WI38 (cell line): ENCODE results near the gene MIGA1.
"Not testable (repeated sequence)": the region's sequence is repeated elsewhere in the genome, so short reads cannot be mapped to it uniquely, and the experiment has no call there.

Experiments used
- H3K4me3 ChIP-seq: 2 replicates; pipeline ENCODE4 v1.5.1; 2011; ENCODE audit warnings: low read depth, mild to moderate bottlenecking, control low read depth, low read length
- CTCF ChIP-seq: IDR thresholded peaks from 2 replicates; pipeline ENCODE4 v1.5.1; 2012; ENCODE audit warnings: low read depth, mild to moderate bottlenecking, control low read depth, low read length

The MIGA1 gene

GRCh38 chr1:77825131-77825709, 45.8 kb downstream of the MIGA1 start:
- no peak overlapping the region for H3K4me3 ChIP-seq
- no peak for TF ChIP-seq CTCF

GRCh38 chr1:77826851-77827250, 47.4 kb downstream of the MIGA1 start:
- H3K4me3 ChIP-seq = not testable (repeated sequence)

- TF ChIP-seq CTCF = no peak
- H3K4me3 ChIP-seq = no peak overlapping the region
These were observed 48.6 kb downstream of the MIGA1 start for GRCh38 chr1:77828098-77828497.

- no peak overlapping the region for H3K4me3 ChIP-seq
- no peak for TF ChIP-seq CTCF
These were observed 50.4 kb downstream of the MIGA1 start for GRCh38 chr1:77829851-77830250.

GRCh38 chr1:77830946-77831345, 51.5 kb downstream of the MIGA1 start:
- no peak overlapping the region for H3K4me3 ChIP-seq
- no peak for TF ChIP-seq CTCF

- no peak overlapping the region for H3K4me3 ChIP-seq
- no peak for TF ChIP-seq CTCF
These were observed 52.1 kb downstream of the MIGA1 start for GRCh38 chr1:77831566-77831965.

- no peak overlapping the region for H3K4me3 ChIP-seq
- no peak for TF ChIP-seq CTCF
These were observed 52.7 kb downstream of the MIGA1 start for GRCh38 chr1:77831976-77832711.
